Activated T-cell treated with anti-CD3 and anti-CD28 coated beads, Interleukin-2, amount 50 U/mL, for 72 hours (primary cell): ENCODE data around the gene COBLL1. TPM values are rescaled to one million over a fixed set of nuclear protein-coding genes. Genes with fewer than 3 reads are reported as not detected.

Experiments
- ATAC-seq, 2 donors: fragments of 150-1000 bp; cut with Tn5 transposase; replicated peaks in 1 of 2; 2 replicates each; pipeline ENCODE4 v1.10.0; 2021; ENCODE audit warnings: moderate library complexity in 2 of 2, mild to moderate bottlenecking in 1 of 2
- DNase-seq, 2 donors: peaks; one replicate each; pipeline ENCODE4 v3.0.0; 2021 to 2022; ENCODE audit warnings: mixed read lengths in 1 of 2
- H3K27ac Mint-ChIP-seq: one replicate; pipeline ENCODE4 v1.8.0; 2022; ENCODE audit warnings: mild to moderate bottlenecking, moderate library complexity, mixed read lengths
- H3K27me3 Mint-ChIP-seq: one replicate; pipeline ENCODE4 v1.8.0; 2022; ENCODE audit warnings: low read depth, mixed read lengths
- H3K36me3 Mint-ChIP-seq, 2 donors: one replicate each; pipeline ENCODE4 v1.8.0; 2022; ENCODE audit warnings: mixed read lengths in 2 of 2, mild to moderate bottlenecking in 1 of 2; ENCODE audit not compliant: insufficient read depth in 2 of 2
- H3K4me1 Mint-ChIP-seq: one replicate; pipeline ENCODE4 v1.8.0; 2022; ENCODE audit warnings: low read depth, mixed read lengths
- H3K4me3 Mint-ChIP-seq, 2 donors: one replicate each; pipeline ENCODE4 v1.8.0; 2022; ENCODE audit warnings: mild to moderate bottlenecking in 2 of 2, mixed read lengths in 2 of 2, moderate library complexity in 2 of 2
- H3K9me3 Mint-ChIP-seq, 2 donors: one replicate each; pipeline ENCODE4 v1.8.0; 2022; ENCODE audit warnings: mixed read lengths in 2 of 2
- total RNA-seq, 2 donors: library from RNA; stranded (reverse); gene quantifications; one replicate each; pipeline ENCODE4 v1.2.3, GENCODE V29; 2022

COBLL1 gene
- total RNA-seq, 2 donors from 2014 or later = 0.23 to 0.58 TPM

GRCh38 chr2:164823126-164823525 lies 18.5 kb downstream of the COBLL1 start:
- no peaks in the 10 kb centered on the region for H3K27me3 Mint-ChIP-seq
- H3K4me3 Mint-ChIP-seq = no peak overlapping the region
- H3K9me3 Mint-ChIP-seq = no peaks in the 10 kb centered on the region
- no peaks in the 10 kb centered on the region for H3K36me3 Mint-ChIP-seq
- DNase-seq (no peak), ATAC-seq (no peak)
- H3K27ac Mint-ChIP-seq = no peak overlapping the region
- no peaks in the 10 kb centered on the region for H3K4me1 Mint-ChIP-seq

GRCh38 chr2:164821338-164821737 lies 20.3 kb downstream of the COBLL1 start:
- no peak overlapping the region for H3K4me3 Mint-ChIP-seq

GRCh38 chr2:164818149-164819136 lies 23.2 kb downstream of the COBLL1 start:
- ATAC-seq = no peak
- H3K27me3 Mint-ChIP-seq = no peaks in the 10 kb centered on the region

More at GRCh38 chr2:164821338-164821737, 20.3 kb downstream of the COBLL1 start:
- no peak overlapping the region for H3K27ac Mint-ChIP-seq
- H3K9me3 Mint-ChIP-seq = no peaks in the 10 kb centered on the region
- H3K36me3 Mint-ChIP-seq = no peaks in the 10 kb centered on the region
- ATAC-seq (no peak), DNase-seq (no peak)
- H3K27me3 Mint-ChIP-seq = no peaks in the 10 kb centered on the region
- no peaks in the 10 kb centered on the region for H3K4me1 Mint-ChIP-seq

GRCh38 chr2:164816900-164817299 lies 24.7 kb downstream of the COBLL1 start:
- H3K4me3 Mint-ChIP-seq = no peak overlapping the region
- no peaks in the 10 kb centered on the region for H3K36me3 Mint-ChIP-seq
- DNase-seq (no peak), ATAC-seq (no peak)
- no peaks in the 10 kb centered on the region for H3K27me3 Mint-ChIP-seq
- H3K4me1 Mint-ChIP-seq = no peaks in the 10 kb centered on the region
- no peak overlapping the region for H3K27ac Mint-ChIP-seq
- no peaks in the 10 kb centered on the region for H3K9me3 Mint-ChIP-seq

More at GRCh38 chr2:164818149-164819136, 23.2 kb downstream of the COBLL1 start:
- no peak overlapping the region for H3K27ac Mint-ChIP-seq
- H3K36me3 Mint-ChIP-seq = no peaks in the 10 kb centered on the region
- no peak overlapping the region for H3K4me3 Mint-ChIP-seq
- no peaks in the 10 kb centered on the region for H3K9me3 Mint-ChIP-seq
- DNase-seq = no peak
- H3K4me1 Mint-ChIP-seq = no peaks in the 10 kb centered on the region

GRCh38 chr2:164816046-164816445 lies 25.6 kb downstream of the COBLL1 start:
- no peaks in the 10 kb centered on the region for H3K27me3 Mint-ChIP-seq
- no peak overlapping the region for H3K27ac Mint-ChIP-seq
- DNase-seq = no peak
- H3K4me3 Mint-ChIP-seq = no peak overlapping the region
- H3K9me3 Mint-ChIP-seq = no peaks in the 10 kb centered on the region
- H3K36me3 Mint-ChIP-seq = no peaks in the 10 kb centered on the region
- no peaks in the 10 kb centered on the region for H3K4me1 Mint-ChIP-seq
- no peak for ATAC-seq

- DNase-seq (no peak), ATAC-seq (no peak)
- no peaks in the 10 kb centered on the region for H3K36me3 Mint-ChIP-seq
- no peaks in the 10 kb centered on the region for H3K27me3 Mint-ChIP-seq
- no peaks in the 10 kb centered on the region for H3K9me3 Mint-ChIP-seq
- H3K4me3 Mint-ChIP-seq = no peak overlapping the region
- no peak overlapping the region for H3K27ac Mint-ChIP-seq
- no peaks in the 10 kb centered on the region for H3K4me1 Mint-ChIP-seq
Observed at GRCh38 chr2:164815071-164815793, 26.4 kb downstream of the COBLL1 start.

- DNase-seq (no peak), ATAC-seq (no peak)
- H3K4me1 Mint-ChIP-seq = no peaks in the 10 kb centered on the region
- no peaks in the 10 kb centered on the region for H3K9me3 Mint-ChIP-seq
- H3K27ac Mint-ChIP-seq = no peak overlapping the region
- H3K4me3 Mint-ChIP-seq = no peak overlapping the region
- no peaks in the 10 kb centered on the region for H3K36me3 Mint-ChIP-seq
- H3K27me3 Mint-ChIP-seq = no peaks in the 10 kb centered on the region
Observed at GRCh38 chr2:164813535-164813934, 28.1 kb downstream of the COBLL1 start.

GRCh38 chr2:164812378-164812777 lies 29.2 kb downstream of the COBLL1 start:
- no peaks in the 10 kb centered on the region for H3K36me3 Mint-ChIP-seq
- no peak for DNase-seq
- no peaks in the 10 kb centered on the region for H3K4me1 Mint-ChIP-seq
- H3K4me3 Mint-ChIP-seq = no peak overlapping the region
- H3K27ac Mint-ChIP-seq = no peak overlapping the region
- ATAC-seq = no peak
- H3K27me3 Mint-ChIP-seq = no peaks in the 10 kb centered on the region
- no peaks in the 10 kb centered on the region for H3K9me3 Mint-ChIP-seq

- H3K27ac Mint-ChIP-seq = no peak overlapping the region
- H3K36me3 Mint-ChIP-seq = no peaks in the 10 kb centered on the region
- DNase-seq (no peak), ATAC-seq (no peak)
- H3K4me3 Mint-ChIP-seq = no peak overlapping the region
- no peaks in the 10 kb centered on the region for H3K4me1 Mint-ChIP-seq
- H3K9me3 Mint-ChIP-seq = no peaks in the 10 kb centered on the region
- H3K27me3 Mint-ChIP-seq = no peaks in the 10 kb centered on the region
Observed at GRCh38 chr2:164811819-164812218, 29.8 kb downstream of the COBLL1 start.

GRCh38 chr2:164810843-164811242 lies 30.8 kb downstream of the COBLL1 start:
- Mint-ChIP-seq H3K4me1 (no peaks in the 10 kb centered on the region), H3K36me3 (no peaks in the 10 kb centered on the region), H3K27ac (no peak overlapping the region), H3K27me3 (no peaks in the 10 kb centered on the region), H3K4me3 (no peak overlapping the region), H3K9me3 (no peaks in the 10 kb centered on the region)
- no peak for DNase-seq
- ATAC-seq = no peak

- no peak overlapping the region for H3K4me3 Mint-ChIP-seq
- H3K9me3 Mint-ChIP-seq = no peaks in the 10 kb centered on the region
- no peaks in the 10 kb centered on the region for H3K27me3 Mint-ChIP-seq
- no peak overlapping the region for H3K27ac Mint-ChIP-seq
- H3K4me1 Mint-ChIP-seq = no peaks in the 10 kb centered on the region
- ATAC-seq = no peak
- H3K36me3 Mint-ChIP-seq = no peaks in the 10 kb centered on the region
- DNase-seq = no peak
Observed at GRCh38 chr2:164808776-164809175, 32.8 kb downstream of the COBLL1 start.

- H3K4me1 Mint-ChIP-seq = peaks cover 6% of the 10 kb centered on the region
Observed at GRCh38 chr2:164803776-164804466, 37.7 kb downstream of the COBLL1 start.

More at GRCh38 chr2:164803776-164804466, 37.7 kb downstream of the COBLL1 start:
- no peak for ATAC-seq
- Mint-ChIP-seq H3K9me3 (peaks cover 0 to 2% of the 10 kb centered on the region in 2 donors), H3K27me3 (no peaks in the 10 kb centered on the region), H3K27ac (no peak overlapping the region), H3K4me3 (no peak overlapping the region), H3K36me3 (no peaks in the 10 kb centered on the region)
- no peak for DNase-seq
